H1 (cell line): ENCODE results near the gene GID4. TPM values are rescaled to one million over a fixed set of nuclear protein-coding genes. Genes with fewer than 3 reads are reported as not detected.

Source experiments
- BCL11A ChIP-seq, 2 experiments: IDR thresholded peaks; one replicate each; pipeline ENCODE4 v1.6.1; 2011; ENCODE audit warnings: low read depth in 2 of 2, low read length in 2 of 2, mild to moderate bottlenecking in 2 of 2
- CHD7 ChIP-seq: fragments of 300-600 bp; sonication (generic); IDR thresholded peaks from 2 replicates; pipeline ENCODE4 v1.7.1; 2012; ENCODE audit warnings: low read length, moderate library complexity, mild to moderate bottlenecking, inconsistent platforms; ENCODE audit not compliant: insufficient replicate concordance
- CTCF ChIP-seq, 3 experiments: IDR thresholded peaks; 1 replicate in 2 of 3; 2 replicates in 1 of 3; pipeline versions ENCODE4 v1.5.1 to v1.6.1; 2011; ENCODE audit warnings: low read length in 3 of 3, mild to moderate bottlenecking in 3 of 3, inconsistent platforms in 2 of 3, low read depth in 1 of 3, moderate library complexity in 1 of 3; ENCODE audit not compliant: insufficient read depth in 1 of 3; ENCODE audit errors: control extremely low read depth in 1 of 3
- JUN ChIP-seq: IDR thresholded peaks from 2 replicates; pipeline ENCODE4 v1.6.1; 2011; ENCODE audit warnings: low read depth, mild to moderate bottlenecking, improper control_type of control experiment, low read length
- polyA plus RNA-seq, 7 experiments: library from polyadenylated mRNA; depleted of rRNA in 3 of 7; stranded (reverse) in 5 of 7; unstranded in 2 of 7; fragments of >200 nt in 5 of 7; fragments of 200-250 nt in 2 of 7; gene quantifications; 1 replicate in 5 of 7; 2 replicates in 1 of 7; 4 replicates in 1 of 7; pipeline versions ENCODE4 v1.2.1 to v1.2.3, GENCODE V29; 2011 to 2013; ENCODE audit warnings: missing spikeins in 2 of 7, mixed read lengths in 2 of 7
- total RNA-seq: library from RNA; stranded (reverse); fragmentation: NEBNext Ultra II Directional; extraction: Animal tissue kit (Norgen Biotek cat#: 25700); gene quantifications from 2 replicates; pipeline ENCODE4 v1.2.1, GENCODE V29; 2021

GID4 gene
- total and polyA plus RNA-seq, 2 of the 8 experiments (the other 6 are each of a cell fraction or from before 2014, with no cell fraction given): 5.6 to 15.0 TPM

- TF ChIP-seq CHD7 (no peak), CTCF (IDR thresholded peaks at IDR 0.05; ENCODE audit: control extremely low read depth in 1 of 3, insufficient read depth in 1 of 3, low read depth in 1 of 3, low read length in 3 of 3) (no peak), JUN (no peak), BCL11A (IDR thresholded peaks at IDR 0.05; ENCODE audit: low read depth in 2 of 2, low read length in 2 of 2) (no peak)
These were observed 16.4 kb downstream of the GID4 start (continued) for GRCh38 chr17:18055597-18055996.
